B cell (primary cell): ENCODE measurements around the gene GUCY2F. TPM values are rescaled to one million over a fixed set of nuclear protein-coding genes. Genes with fewer than 3 reads are reported as not detected.

ENCODE experiments used
- ATAC-seq: fragments of 200-7000 bp; cut with Tn5 transposase; one replicate; pipeline ENCODE4 v1.10.0; 2021; ENCODE audit warnings: low read depth, mild to moderate bottlenecking, moderate number of reproducible peaks, moderate library complexity
- CTCF ChIA-PET: fragments of 350-600 bp; sonication (Branson Sonifier 250); formaldehyde crosslinking; loops from one replicate; lab custom pipeline; 2021; ENCODE audit warnings: antibody characterized with exemption, inconsistent platforms; lab: Charles Lee
- POLR2A ChIA-PET: fragments of 350-600 bp; sonication (Branson Sonifier 250); formaldehyde crosslinking; loops from one replicate; lab custom pipeline; 2021; ENCODE audit warnings: antibody characterized with exemption; lab: Charles Lee
- DNase-seq: peaks from one replicate; pipeline ENCODE4 v3.0.0; 2013
- H2AFZ ChIP-seq: 2 replicates; pipeline ENCODE4 v1.6.1; 2012; ENCODE audit warnings: mild to moderate bottlenecking, low read depth, low read length; ENCODE audit not compliant: insufficient read depth, poor library complexity, severe bottlenecking
- H3K27ac ChIP-seq, 2 donors: 1 replicate in 1 of 2; 2 replicates in 1 of 2; pipeline ENCODE4 v1.5.1; 2012 to 2013; ENCODE audit warnings: low read length in 2 of 2, mild to moderate bottlenecking in 2 of 2, moderate library complexity in 1 of 2
- H3K27me3 ChIP-seq, 4 experiments: fragments of 200-600 bp in 1 of 4; sonication (generic) in 1 of 4; replicated peaks in 1 of 4; 1 replicate in 2 of 4; 2 replicates in 2 of 4; pipeline versions ENCODE4 v1.6.1 to v1.7.0; 2013 to 2016; ENCODE audit warnings: low read length in 3 of 4, mild to moderate bottlenecking in 2 of 4, mixed read lengths in 1 of 4, moderate library complexity in 1 of 4; ENCODE audit not compliant: insufficient read depth in 4 of 4, control insufficient read depth in 3 of 4; ENCODE audit errors: control extremely low read depth in 1 of 4
- H3K36me3 ChIP-seq, 2 experiments: replicated peaks in 1 of 2; 1 replicate in 1 of 2; 2 replicates in 1 of 2; pipeline versions ENCODE4 v1.6.1 to v1.7.1; 2013; ENCODE audit warnings: low read length in 1 of 2; ENCODE audit not compliant: insufficient read depth in 2 of 2, control insufficient read depth in 1 of 2; ENCODE audit errors: control extremely low read depth in 1 of 2, extremely low read depth in 1 of 2
- H3K4me1 ChIP-seq, 2 donors: fragments of 200-600 bp in 1 of 2; sonication (generic) in 1 of 2; 1 replicate in 1 of 2; 2 replicates in 1 of 2; pipeline versions ENCODE4 v1.5.1 to v1.6.1; 2013 to 2017; ENCODE audit warnings: low read length in 2 of 2; ENCODE audit not compliant: control insufficient read depth in 2 of 2, insufficient read depth in 2 of 2
- H3K4me2 ChIP-seq: replicated peaks from 2 replicates; pipeline ENCODE3; 2012; ENCODE audit warnings: mild to moderate bottlenecking, low read depth, low read length; ENCODE audit not compliant: poor library complexity, severe bottlenecking
- H3K4me3 ChIP-seq, 5 experiments: fragments of 200-600 bp in 1 of 5; sonication (generic) in 1 of 5; 1 replicate in 3 of 5; 2 replicates in 2 of 5; pipeline versions ENCODE4 v1.5.1 to v1.7.0; 2011 to 2016; ENCODE audit warnings: low read length in 4 of 5, mild to moderate bottlenecking in 4 of 5, low read depth in 2 of 5, control low read depth in 1 of 5, moderate library complexity in 1 of 5; ENCODE audit not compliant: insufficient read depth in 1 of 5; ENCODE audit errors: control extremely low read depth in 1 of 5, extremely low read depth in 1 of 5
- H3K79me2 ChIP-seq: fragments of 200-600 bp; sonication (generic); one replicate; pipeline ENCODE4 v1.6.0; 2016; ENCODE audit warnings: low read length; ENCODE audit not compliant: control insufficient read depth, insufficient read depth
- H3K9ac ChIP-seq: fragments of 200-600 bp; sonication (generic); 2 replicates; pipeline ENCODE4 v1.6.1; 2017; ENCODE audit warnings: mild to moderate bottlenecking, low read length, moderate library complexity
- H3K9me3 ChIP-seq, 3 donors: one replicate each; pipeline versions ENCODE4 v1.6.1 to v1.7.1; 2013; ENCODE audit warnings: low read length in 2 of 3; ENCODE audit not compliant: control insufficient read depth in 2 of 3, insufficient read depth in 1 of 3; ENCODE audit errors: control extremely low read depth in 1 of 3
- H4K20me1 ChIP-seq: 2 replicates; pipeline ENCODE4 v1.6.0; 2012; ENCODE audit warnings: mild to moderate bottlenecking, low read length; ENCODE audit not compliant: insufficient read depth, control insufficient read depth, poor library complexity, severe bottlenecking
- H3K27ac Mint-ChIP-seq: one replicate; pipeline ENCODE4 v1.8.0; 2021; ENCODE audit warnings: mixed read lengths
- H3K27me3 Mint-ChIP-seq: one replicate; pipeline ENCODE4 v1.8.0; 2021; ENCODE audit warnings: mixed read lengths
- H3K4me1 Mint-ChIP-seq: one replicate; pipeline ENCODE4 v1.8.0; 2021; ENCODE audit warnings: mixed read lengths
- H3K4me3 Mint-ChIP-seq: one replicate; pipeline ENCODE4 v1.8.0; 2021; ENCODE audit warnings: mixed read lengths
- H3K9me3 Mint-ChIP-seq: one replicate; pipeline ENCODE4 v1.8.0; 2022; ENCODE audit warnings: mixed read lengths; ENCODE audit not compliant: insufficient read depth
- EZH2 ChIP-seq: IDR thresholded peaks from 2 replicates; pipeline ENCODE4 v1.6.1; 2012; ENCODE audit warnings: borderline replicate concordance, low read depth, mild to moderate bottlenecking, moderate library complexity, low read length; ENCODE audit not compliant: insufficient read depth, poor library complexity, severe bottlenecking
- WGBS: methylation state at CpG from one replicate; pipeline ENCODE4 v1.1.5; 2013; ENCODE audit warnings: missing lambda C conversion rate; ENCODE audit not compliant: insufficient coverage; 5-methylcytosine and 5-hydroxymethylcytosine counted together
- intact Hi-C: fragments of 100-400 bp; cut with micrococcal nuclease; formaldehyde crosslinking; loops from one replicate; pipeline ENCODE4 v1.10.0; 2022
- polyA plus RNA-seq: library from polyadenylated mRNA; depleted of rRNA; stranded (reverse); fragments of >200 nt; gene quantifications from 2 replicates; pipeline ENCODE4 v1.2.3, GENCODE V29; 2012
- total RNA-seq, 2 donors: library from RNA; stranded (reverse); fragments of 120-200 nt in 1 of 2; gene quantifications; 1 replicate in 1 of 2; 2 replicates in 1 of 2; pipeline versions ENCODE4 v1.2.3 to v1.2.4, GENCODE V29; 2013 to 2022
- TF ChIP-seq, protein P1 (sequence below): fragments of 200-600 bp; IDR thresholded peaks from one replicate; pipeline ENCODE4 v1.8.0; 2022; ENCODE audit warnings: antibody characterized with exemption, mild to moderate bottlenecking

The GUCY2F gene
- total and polyA plus RNA-seq, 2 donors (not counting 1 experiment from before 2014, with no cell fraction given): not detected

DNA sequence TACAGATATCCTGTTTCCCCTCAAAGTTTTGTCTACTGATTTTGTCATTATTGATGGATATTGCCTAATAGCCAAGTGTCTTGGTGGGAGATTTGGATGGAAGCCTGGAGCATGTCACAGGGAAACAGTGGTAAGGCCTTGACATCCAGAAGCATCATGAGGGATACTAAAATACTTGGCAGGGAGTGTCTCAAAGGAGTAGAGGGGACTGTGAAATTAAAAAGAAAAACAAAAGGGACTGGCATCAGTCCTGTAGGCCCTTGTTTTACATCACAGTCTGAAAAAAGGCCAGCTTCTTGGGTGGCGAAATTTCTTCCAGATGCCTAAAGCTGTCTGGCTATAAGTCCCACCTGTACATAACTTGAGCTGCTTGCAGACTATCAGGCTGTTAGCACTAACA, 83.8 kb downstream of the GUCY2F start:
- H3K4me2 ChIP-seq: no peak overlapping the region
- H3K4me1 ChIP-seq: no peaks in the 10 kb centered on the region
- no peaks in the 10 kb centered on the region for H3K27me3 ChIP-seq
- H2AFZ ChIP-seq: no peak overlapping the region
- ATAC-seq (no peak), DNase-seq (no peak)
- no peaks in the 10 kb centered on the region for H3K36me3 ChIP-seq
- no peaks in the 10 kb centered on the region for H4K20me1 ChIP-seq
- no peak overlapping the region for H3K4me3 Mint-ChIP-seq
- H3K27ac ChIP-seq: no peak overlapping the region
- H3K4me1 Mint-ChIP-seq: no peaks in the 10 kb centered on the region
- no peaks in the 10 kb centered on the region for H3K9me3 Mint-ChIP-seq
- no peak overlapping the region for H3K27ac Mint-ChIP-seq
- WGBS: 88% methylated on average over 1 of the region's 1 CpG
- intact Hi-C loops: no loop called here
- no peaks in the 10 kb centered on the region for H3K9me3 ChIP-seq
- TF ChIP-seq, protein P1, sequence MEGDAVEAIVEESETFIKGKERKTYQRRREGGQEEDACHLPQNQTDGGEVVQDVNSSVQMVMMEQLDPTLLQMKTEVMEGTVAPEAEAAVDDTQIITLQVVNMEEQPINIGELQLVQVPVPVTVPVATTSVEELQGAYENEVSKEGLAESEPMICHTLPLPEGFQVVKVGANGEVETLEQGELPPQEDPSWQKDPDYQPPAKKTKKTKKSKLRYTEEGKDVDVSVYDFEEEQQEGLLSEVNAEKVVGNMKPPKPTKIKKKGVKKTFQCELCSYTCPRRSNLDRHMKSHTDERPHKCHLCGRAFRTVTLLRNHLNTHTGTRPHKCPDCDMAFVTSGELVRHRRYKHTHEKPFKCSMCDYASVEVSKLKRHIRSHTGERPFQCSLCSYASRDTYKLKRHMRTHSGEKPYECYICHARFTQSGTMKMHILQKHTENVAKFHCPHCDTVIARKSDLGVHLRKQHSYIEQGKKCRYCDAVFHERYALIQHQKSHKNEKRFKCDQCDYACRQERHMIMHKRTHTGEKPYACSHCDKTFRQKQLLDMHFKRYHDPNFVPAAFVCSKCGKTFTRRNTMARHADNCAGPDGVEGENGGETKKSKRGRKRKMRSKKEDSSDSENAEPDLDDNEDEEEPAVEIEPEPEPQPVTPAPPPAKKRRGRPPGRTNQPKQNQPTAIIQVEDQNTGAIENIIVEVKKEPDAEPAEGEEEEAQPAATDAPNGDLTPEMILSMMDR: no peak
- no peak for TF ChIP-seq EZH2
- peaks cover 10% of the 10 kb centered on the region for H3K27me3 Mint-ChIP-seq
- CTCF ChIA-PET: no interaction called here
- H3K4me3 ChIP-seq: no peak overlapping the region
- H3K9ac ChIP-seq: no peak overlapping the region
- no peaks in the 10 kb centered on the region for H3K79me2 ChIP-seq
- POLR2A ChIA-PET: no interaction called here

DNA sequence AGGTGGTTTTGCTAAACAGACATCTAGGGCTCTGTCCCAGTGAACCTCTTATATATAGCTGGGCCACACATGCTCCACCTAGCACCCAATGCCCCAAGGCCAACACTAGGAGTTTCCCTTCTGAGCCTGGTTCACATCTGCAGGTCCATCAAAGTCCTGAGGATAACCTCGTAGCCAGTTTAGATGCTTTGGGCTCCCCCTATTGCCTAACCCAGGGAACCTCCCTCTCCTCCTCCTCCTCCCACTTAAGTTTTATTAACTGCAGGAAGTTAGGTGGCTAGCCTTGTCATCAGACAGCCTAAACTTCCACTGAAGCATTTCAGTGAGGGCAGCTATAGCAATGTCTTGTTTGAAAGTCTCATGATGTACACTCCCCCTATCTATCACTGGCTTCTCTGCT, 88.0 kb downstream of the GUCY2F start:
- ChIA-PET CTCF (no interaction called here), POLR2A (no interaction called here)
- no peaks in the 10 kb centered on the region for H3K79me2 ChIP-seq
- no peak overlapping the region for H3K27ac ChIP-seq
- DNase-seq (no peak), ATAC-seq (no peak)
- H3K9me3 ChIP-seq: no peaks in the 10 kb centered on the region
- no peak overlapping the region for H3K9ac ChIP-seq
- no peak overlapping the region for H3K4me3 ChIP-seq
- TF ChIP-seq, protein P1: no peak
- TF ChIP-seq EZH2: no peak
- H3K27me3 ChIP-seq: no peaks in the 10 kb centered on the region
- intact Hi-C loops: no loop called here
- H3K27me3 Mint-ChIP-seq: peaks cover 4% of the 10 kb centered on the region
- no peaks in the 10 kb centered on the region for H3K4me1 ChIP-seq
- H3K4me2 ChIP-seq: no peak overlapping the region
- no peaks in the 10 kb centered on the region for H3K9me3 Mint-ChIP-seq
- no peaks in the 10 kb centered on the region for H3K36me3 ChIP-seq
- no peak overlapping the region for H2AFZ ChIP-seq
- H3K4me3 Mint-ChIP-seq: no peak overlapping the region
- no peaks in the 10 kb centered on the region for H4K20me1 ChIP-seq
- WGBS: no CpG with 5 or more reads among the region's 1 CpG
- H3K4me1 Mint-ChIP-seq: no peaks in the 10 kb centered on the region
- H3K27ac Mint-ChIP-seq: no peak overlapping the region
